Caco-2 (cell line): ENCODE data around the gene ATOH8. TPM values are rescaled to one million over a fixed set of nuclear protein-coding genes. Genes with fewer than 3 reads are reported as not detected.

Source experiments
- BruUV-seq: library from RNA; stranded (reverse); fragments of 400-500 nt; replicated peaks from 2 replicates; lab custom pipeline; 2021; lab: Mats Ljungman, UMichigan
- CTCF ChIA-PET: fragments of 300-600 bp; sonication (Branson Sonifier 250); formaldehyde crosslinking; loops from one replicate; lab custom pipeline; 2022; ENCODE audit warnings: antibody characterized with exemption; lab: Charles Lee
- POLR2A ChIA-PET: fragments of 300-600 bp; sonication (Branson Sonifier 250); formaldehyde crosslinking; loops from one replicate; lab custom pipeline; 2022; ENCODE audit warnings: antibody characterized with exemption; lab: Charles Lee
- DNase-seq, 2 experiments: peaks; one replicate each; pipeline versions ENCODE4 v3.0.0 to v3.0.0-alpha.2; 2020 to 2022
- H3K27me3 ChIP-seq: replicated peaks from 2 replicates; pipeline ENCODE4 v1.6.0; 2011; ENCODE audit warnings: low read length; ENCODE audit not compliant: control insufficient read depth, insufficient read depth
- H3K36me3 ChIP-seq: 2 replicates; pipeline ENCODE4 v1.5.1; 2011; ENCODE audit warnings: low read length; ENCODE audit not compliant: control insufficient read depth, insufficient read depth
- H3K4me1 ChIP-seq: fragments of 250-450 bp; sonication (Bioruptor Pico); 2 replicates; pipeline ENCODE4 v1.5.1; 2020; ENCODE audit warnings: mild to moderate bottlenecking
- H3K4me3 ChIP-seq: 2 replicates; pipeline ENCODE4 v1.5.1; 2011; ENCODE audit warnings: low read depth, mild to moderate bottlenecking, control low read depth, low read length
- H3K9me3 ChIP-seq: fragments of 250-450 bp; sonication (Bioruptor Pico); 2 replicates; pipeline ENCODE4 v1.5.1; 2020; ENCODE audit warnings: mild to moderate bottlenecking, moderate library complexity
- H3K27ac Mint-ChIP-seq: one replicate; pipeline ENCODE4 v1.8.0; 2022; ENCODE audit warnings: mixed read lengths; ENCODE audit not compliant: unreplicated experiment
- H3K27me3 Mint-ChIP-seq: one replicate; pipeline ENCODE4 v1.8.0; 2022; ENCODE audit warnings: mixed read lengths; ENCODE audit not compliant: insufficient read depth, unreplicated experiment
- H3K36me3 Mint-ChIP-seq: one replicate; pipeline ENCODE4 v1.8.0; 2022; ENCODE audit warnings: mild to moderate bottlenecking, mixed read lengths; ENCODE audit not compliant: insufficient read depth, unreplicated experiment
- H3K4me1 Mint-ChIP-seq: one replicate; pipeline ENCODE4 v1.8.0; 2022; ENCODE audit warnings: low read depth, mixed read lengths; ENCODE audit not compliant: unreplicated experiment
- H3K4me3 Mint-ChIP-seq: one replicate; pipeline ENCODE4 v1.8.0; 2022; ENCODE audit warnings: mild to moderate bottlenecking, moderate library complexity, mixed read lengths; ENCODE audit not compliant: unreplicated experiment
- H3K9me3 Mint-ChIP-seq: one replicate; pipeline ENCODE4 v1.8.0; 2022; ENCODE audit warnings: mixed read lengths; ENCODE audit not compliant: unreplicated experiment
- intact Hi-C: fragments of 100-400 bp; cut with micrococcal nuclease; formaldehyde crosslinking; loops from one replicate; pipeline ENCODE4 v1.10.0; 2022; ENCODE audit not compliant: unreplicated experiment
- total RNA-seq: library from RNA; stranded (reverse); gene quantifications from 2 replicates; pipeline ENCODE4 v1.2.3, GENCODE V29; 2022
- TF ChIP-seq, protein P1 (sequence below), 2 experiments: fragments of 200-600 bp in 1 of 2; IDR thresholded peaks; 1 replicate in 1 of 2; 2 replicates in 1 of 2; pipeline versions ENCODE4 v1.5.1 to v1.8.0; 2011 to 2022; ENCODE audit warnings: antibody characterized with exemption in 1 of 2, control low read depth in 1 of 2, inconsistent platforms in 1 of 2, low read depth in 1 of 2, low read length in 1 of 2, mild to moderate bottlenecking in 1 of 2, moderate library complexity in 1 of 2; ENCODE audit not compliant: insufficient read depth in 1 of 2, severe bottlenecking in 1 of 2, unreplicated experiment in 1 of 2

Gene ATOH8
- total RNA-seq, 1 experiment from 2014 or later: not detected

DNA sequence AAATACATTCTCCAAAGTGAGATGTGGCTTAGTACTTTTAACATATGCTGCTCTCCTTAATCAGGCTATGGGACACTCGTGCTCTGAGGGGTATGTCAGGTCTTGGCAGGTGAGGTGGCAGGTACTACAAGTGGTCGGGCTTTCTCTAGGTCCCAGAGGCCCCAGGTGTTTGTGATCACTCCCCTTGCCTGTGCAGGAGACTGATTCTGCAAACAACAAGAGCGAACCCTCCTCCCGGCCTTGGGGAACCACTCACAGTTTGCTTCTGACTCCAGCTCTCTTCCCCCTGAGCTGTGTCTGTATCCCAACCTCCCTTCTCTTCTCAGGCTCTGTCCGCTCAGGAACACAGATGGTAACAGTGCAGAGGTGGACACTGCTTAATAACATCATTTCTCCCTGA is 48.1 kb downstream of the ATOH8 start:
- no peak for DNase-seq
- ChIA-PET CTCF (interaction anchor here (1.4 kb wide), 1 partner anchor 10 kb away, joined by 4 read pairs; no protein-coding TSS in a partner anchor), POLR2A (no interaction called here)
- Histone ChIP-seq H3K9me3 (no peaks in the 10 kb centered on the region), H3K4me3 (no peak overlapping the region), H3K4me1 (no peaks in the 10 kb centered on the region), H3K36me3 (no peaks in the 10 kb centered on the region), H3K27me3 (no peaks in the 10 kb centered on the region; the same call in none of the 2 replicates)
- intact Hi-C loops: no loop called here
- Mint-ChIP-seq H3K27ac (no peak overlapping the region), H3K9me3 (no peaks in the 10 kb centered on the region), H3K4me1 (peaks cover 6% of the 10 kb centered on the region), H3K36me3 (no peaks in the 10 kb centered on the region), H3K27me3 (peaks cover 4% of the 10 kb centered on the region), H3K4me3 (no peak overlapping the region)
- no TSS peak for BruUV-seq
- TF ChIP-seq, protein P1, sequence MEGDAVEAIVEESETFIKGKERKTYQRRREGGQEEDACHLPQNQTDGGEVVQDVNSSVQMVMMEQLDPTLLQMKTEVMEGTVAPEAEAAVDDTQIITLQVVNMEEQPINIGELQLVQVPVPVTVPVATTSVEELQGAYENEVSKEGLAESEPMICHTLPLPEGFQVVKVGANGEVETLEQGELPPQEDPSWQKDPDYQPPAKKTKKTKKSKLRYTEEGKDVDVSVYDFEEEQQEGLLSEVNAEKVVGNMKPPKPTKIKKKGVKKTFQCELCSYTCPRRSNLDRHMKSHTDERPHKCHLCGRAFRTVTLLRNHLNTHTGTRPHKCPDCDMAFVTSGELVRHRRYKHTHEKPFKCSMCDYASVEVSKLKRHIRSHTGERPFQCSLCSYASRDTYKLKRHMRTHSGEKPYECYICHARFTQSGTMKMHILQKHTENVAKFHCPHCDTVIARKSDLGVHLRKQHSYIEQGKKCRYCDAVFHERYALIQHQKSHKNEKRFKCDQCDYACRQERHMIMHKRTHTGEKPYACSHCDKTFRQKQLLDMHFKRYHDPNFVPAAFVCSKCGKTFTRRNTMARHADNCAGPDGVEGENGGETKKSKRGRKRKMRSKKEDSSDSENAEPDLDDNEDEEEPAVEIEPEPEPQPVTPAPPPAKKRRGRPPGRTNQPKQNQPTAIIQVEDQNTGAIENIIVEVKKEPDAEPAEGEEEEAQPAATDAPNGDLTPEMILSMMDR (IDR thresholded peaks at IDR 0.05; ENCODE audit: insufficient read depth in 1 of 2, low read depth in 1 of 2, low read length in 1 of 2, severe bottlenecking in 1 of 2, unreplicated experiment in 1 of 2): no peak

DNA sequence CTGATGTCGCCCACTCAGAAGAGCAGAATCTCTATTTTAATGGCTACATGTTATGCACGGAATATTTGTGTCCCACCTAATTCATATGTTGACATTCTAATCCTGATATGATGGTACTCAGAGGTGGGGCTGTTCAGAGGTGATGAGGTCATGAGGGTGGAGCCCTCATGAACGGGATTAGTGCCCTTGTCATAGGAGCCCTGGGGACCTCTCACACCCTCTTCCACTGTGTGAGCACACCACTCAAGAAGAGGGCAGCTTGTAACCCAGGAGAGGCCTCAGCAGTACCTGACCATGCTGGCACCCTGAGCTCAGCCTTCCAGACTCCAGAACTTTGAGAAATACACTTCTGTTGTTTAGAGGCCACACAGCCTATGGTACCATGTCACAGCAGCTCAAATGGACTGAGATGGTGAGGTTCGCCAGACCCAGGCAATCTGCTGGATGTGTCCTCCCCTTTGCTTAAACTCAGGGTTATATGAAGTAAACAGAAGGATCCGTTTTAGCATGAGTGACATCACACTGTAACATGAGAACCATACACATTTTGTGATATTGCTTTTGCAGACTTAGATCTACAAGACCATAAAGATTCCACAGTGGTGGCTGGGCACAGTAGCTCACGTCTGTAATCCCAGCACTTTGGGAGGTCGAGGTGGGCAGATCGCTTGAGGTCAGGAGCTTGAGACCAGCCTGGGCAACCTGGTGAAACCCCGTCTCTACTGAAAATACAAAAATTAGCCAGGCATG is 48.7 kb downstream of the ATOH8 start:
- Histone ChIP-seq H3K4me1 (no peaks in the 10 kb centered on the region), H3K27me3 (no peaks in the 10 kb centered on the region; the same call in none of the 2 replicates), H3K36me3 (no peaks in the 10 kb centered on the region), H3K9me3 (no peaks in the 10 kb centered on the region), H3K4me3 (no peak overlapping the region)
- Mint-ChIP-seq H3K27me3 (peaks cover 2% of the 10 kb centered on the region), H3K4me3 (no peak overlapping the region), H3K9me3 (no peaks in the 10 kb centered on the region), H3K36me3 (no peaks in the 10 kb centered on the region), H3K4me1 (peaks cover 6% of the 10 kb centered on the region), H3K27ac (no peak overlapping the region)
- DNase-seq: no peak
- no TSS peak for BruUV-seq
- TF ChIP-seq, protein P1 (IDR thresholded peaks at IDR 0.05; ENCODE audit: insufficient read depth in 1 of 2, low read depth in 1 of 2, low read length in 1 of 2, severe bottlenecking in 1 of 2, unreplicated experiment in 1 of 2): no peak
- POLR2A ChIA-PET: no interaction called here
- intact Hi-C loops: no loop called here
- CTCF ChIA-PET: interaction anchor here (0.6 to 1.4 kb wide), 3 partner anchors 9 to 51 kb away, joined by 4 to 8 read pairs (median 4); no protein-coding TSS in a partner anchor

DNA sequence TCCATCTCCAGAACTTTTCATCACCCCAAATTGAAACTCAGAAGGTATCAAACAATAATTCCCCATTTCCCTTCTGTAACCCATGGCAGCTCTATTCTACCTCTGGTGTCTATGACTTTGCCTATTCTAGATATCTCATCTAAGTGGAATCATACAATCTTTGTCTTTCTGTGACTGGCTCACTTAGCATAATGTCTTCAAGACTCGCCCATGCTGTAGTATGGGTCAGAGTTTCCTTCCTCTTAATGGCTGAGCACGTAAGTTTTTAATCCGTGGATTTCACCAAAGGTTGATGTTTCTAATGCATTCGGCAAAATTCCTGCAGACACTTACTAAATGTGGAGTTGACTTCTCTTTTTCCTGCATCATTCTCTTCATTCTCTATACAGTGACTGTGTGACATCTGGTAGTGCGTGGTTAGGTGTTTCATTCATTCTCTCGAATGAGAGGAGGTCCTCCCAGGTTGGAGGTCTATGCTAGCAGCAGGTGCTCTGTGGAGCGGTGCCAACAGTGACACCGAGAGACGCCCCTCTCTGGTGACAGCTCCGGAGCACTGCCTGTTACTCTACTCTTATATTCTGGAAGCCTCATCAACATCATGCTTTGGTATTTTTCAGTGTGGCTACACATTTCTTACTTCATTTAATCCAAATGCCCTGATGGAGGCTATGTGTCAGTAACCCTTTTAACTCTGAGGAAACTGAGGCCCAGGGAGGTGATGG is 50.1 kb downstream of the ATOH8 start:
- Histone ChIP-seq H3K4me1 (no peaks in the 10 kb centered on the region), H3K4me3 (no peak overlapping the region), H3K36me3 (no peaks in the 10 kb centered on the region), H3K9me3 (no peaks in the 10 kb centered on the region), H3K27me3 (no peaks in the 10 kb centered on the region; the same call in none of the 2 replicates)
- Mint-ChIP-seq H3K4me1 (peaks cover 6% of the 10 kb centered on the region), H3K9me3 (no peaks in the 10 kb centered on the region), H3K27me3 (no peaks in the 10 kb centered on the region), H3K27ac (no peak overlapping the region), H3K4me3 (no peak overlapping the region), H3K36me3 (no peaks in the 10 kb centered on the region)
- DNase-seq: no peak
- TF ChIP-seq, protein P1 (IDR thresholded peaks at IDR 0.05; ENCODE audit: insufficient read depth in 1 of 2, low read depth in 1 of 2, low read length in 1 of 2, severe bottlenecking in 1 of 2, unreplicated experiment in 1 of 2): no peak
- intact Hi-C loops: no loop called here
- CTCF ChIA-PET: interaction anchor here (0.5 to 0.8 kb wide), 2 partner anchors 34 to 72 kb away, joined by 4 to 8 read pairs; no protein-coding TSS in a partner anchor
- POLR2A ChIA-PET: no interaction called here
- no TSS peak for BruUV-seq
